Ascending aorta (tissue), 2 donors: Measurements from ENCODE around the gene LARGE1. TPM values are rescaled to one million over a fixed set of nuclear protein-coding genes. Genes with fewer than 3 reads are reported as not detected.

Experiments used
- DNase-seq, 2 donors: peaks; one replicate each; pipeline ENCODE4 v3.0.0-alpha.2; 2019; ENCODE audit warnings: low spot score in 2 of 2
- H3K27ac ChIP-seq, 2 donors: fragments of 200-600 bp; sonication (generic); one replicate each; pipeline ENCODE4 v1.5.1; 2016 to 2017; ENCODE audit warnings: mild to moderate bottlenecking in 1 of 2
- H3K27me3 ChIP-seq: fragments of 200-600 bp; sonication (generic); one replicate; pipeline ENCODE4 v1.5.1; 2017
- H3K36me3 ChIP-seq, 2 donors: fragments of 200-600 bp; sonication (generic); one replicate each; pipeline ENCODE4 v1.5.1; 2016
- H3K4me1 ChIP-seq, 2 donors: fragments of 200-600 bp; sonication (generic); one replicate each; pipeline ENCODE4 v1.5.1; 2016 to 2017; ENCODE audit warnings: mild to moderate bottlenecking in 1 of 2
- H3K4me3 ChIP-seq, 2 donors: fragments of 200-600 bp; sonication (generic); one replicate each; pipeline ENCODE4 v1.5.1; 2016 to 2017; ENCODE audit warnings: mild to moderate bottlenecking in 1 of 2
- H3K9me3 ChIP-seq, 2 donors: fragments of 200-600 bp; sonication (generic); one replicate each; pipeline ENCODE4 v1.5.1; 2016
- intact Hi-C: fragments of 100-400 bp; cut with DNase I; formaldehyde crosslinking; loops from one replicate; pipeline ENCODE4 v1.15.1; 2023
- total RNA-seq: library from RNA; depleted of rRNA; stranded (reverse); fragments of >200 nt; gene quantifications from one replicate; pipeline ENCODE4 v1.1.0, GENCODE V29; 2016
- TF ChIP-seq, protein P1 (sequence below), 3 experiments: fragments of 200-600 bp in 2 of 3; fragments of 450-650 bp in 1 of 3; sonication (generic) in 2 of 3; IDR thresholded peaks; one replicate each; pipeline ENCODE4 v1.5.1; 2016 to 2019; ENCODE audit warnings: antibody characterized with exemption in 3 of 3, mild to moderate bottlenecking in 1 of 3, moderate library complexity in 1 of 3

The LARGE1 gene
- total RNA-seq, 1 donor from 2014 or later: 40.6 TPM

DNA sequence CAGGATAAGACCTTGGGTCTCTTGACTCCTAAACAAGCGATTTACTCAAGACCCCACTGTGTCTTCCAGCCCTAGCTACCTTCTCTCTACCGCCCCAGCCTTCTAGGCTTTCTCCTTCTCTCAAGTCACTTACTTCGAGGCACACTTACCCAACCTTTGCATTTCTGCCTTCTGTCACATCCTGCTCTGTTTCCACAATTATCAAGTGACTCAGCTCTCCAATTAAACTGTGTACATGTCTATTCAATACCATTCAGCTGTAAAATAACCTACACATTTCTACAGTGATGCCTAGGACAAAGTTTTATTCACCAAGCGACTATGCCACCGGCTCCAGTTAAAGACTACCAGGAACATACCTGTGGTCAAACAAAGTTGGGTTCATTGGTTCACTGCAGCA is 69.0 kb downstream of the LARGE1 start:
- Histone ChIP-seq H3K36me3 (no peaks in the 10 kb centered on the region), H3K27ac (no peak overlapping the region), H3K27me3 (no peaks in the 10 kb centered on the region), H3K9me3 (no peaks in the 10 kb centered on the region), H3K4me3 (no peak overlapping the region), H3K4me1 (no peaks in the 10 kb centered on the region)
- intact Hi-C loops: no loop called here
- no peak for DNase-seq
- TF ChIP-seq, protein P1, sequence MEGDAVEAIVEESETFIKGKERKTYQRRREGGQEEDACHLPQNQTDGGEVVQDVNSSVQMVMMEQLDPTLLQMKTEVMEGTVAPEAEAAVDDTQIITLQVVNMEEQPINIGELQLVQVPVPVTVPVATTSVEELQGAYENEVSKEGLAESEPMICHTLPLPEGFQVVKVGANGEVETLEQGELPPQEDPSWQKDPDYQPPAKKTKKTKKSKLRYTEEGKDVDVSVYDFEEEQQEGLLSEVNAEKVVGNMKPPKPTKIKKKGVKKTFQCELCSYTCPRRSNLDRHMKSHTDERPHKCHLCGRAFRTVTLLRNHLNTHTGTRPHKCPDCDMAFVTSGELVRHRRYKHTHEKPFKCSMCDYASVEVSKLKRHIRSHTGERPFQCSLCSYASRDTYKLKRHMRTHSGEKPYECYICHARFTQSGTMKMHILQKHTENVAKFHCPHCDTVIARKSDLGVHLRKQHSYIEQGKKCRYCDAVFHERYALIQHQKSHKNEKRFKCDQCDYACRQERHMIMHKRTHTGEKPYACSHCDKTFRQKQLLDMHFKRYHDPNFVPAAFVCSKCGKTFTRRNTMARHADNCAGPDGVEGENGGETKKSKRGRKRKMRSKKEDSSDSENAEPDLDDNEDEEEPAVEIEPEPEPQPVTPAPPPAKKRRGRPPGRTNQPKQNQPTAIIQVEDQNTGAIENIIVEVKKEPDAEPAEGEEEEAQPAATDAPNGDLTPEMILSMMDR (IDR thresholded peaks at IDR 0.05): no peak

DNA sequence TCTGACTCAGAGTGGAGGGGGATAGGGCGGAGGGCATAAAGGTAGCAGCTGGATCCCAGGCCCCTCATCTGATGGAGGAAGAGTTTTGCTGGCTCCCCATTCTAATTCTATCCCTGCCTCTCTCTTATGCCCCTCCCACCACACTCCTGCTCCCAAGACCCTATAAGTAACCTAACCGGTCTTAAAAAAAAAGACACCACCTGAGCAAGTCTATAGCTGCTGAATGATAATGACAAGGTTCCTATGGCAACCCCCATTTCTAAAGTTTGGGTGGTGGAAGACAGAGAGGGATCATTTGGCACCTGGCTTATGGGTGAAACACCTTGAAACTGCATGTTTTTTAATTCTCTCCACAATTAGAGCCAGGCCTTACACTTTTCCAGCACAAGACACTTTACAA is 69.6 kb downstream of the LARGE1 start:
- H3K27ac ChIP-seq: no peak overlapping the region
- TF ChIP-seq, protein P1 (IDR thresholded peaks at IDR 0.05): no peak
- intact Hi-C loops: no loop called here

DNA sequence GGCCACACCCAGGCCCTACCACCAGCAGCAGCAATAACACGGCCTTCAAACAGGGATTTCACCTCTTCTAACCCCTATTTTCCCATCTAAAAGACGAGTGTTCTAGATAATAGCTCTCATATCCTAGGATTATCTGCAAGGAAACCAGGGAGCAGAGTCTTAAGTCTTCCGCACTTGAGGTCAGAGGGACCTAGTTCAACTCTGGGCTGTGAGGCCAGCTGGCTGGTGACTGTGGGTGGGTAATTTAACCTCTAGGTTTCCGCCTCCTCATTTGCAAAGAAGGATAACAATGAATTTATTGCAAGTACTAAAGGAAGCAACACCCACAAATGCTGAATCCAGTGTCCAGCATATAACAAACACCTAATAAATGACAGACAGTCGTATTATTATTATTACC is 70.1 kb downstream of the LARGE1 start:
- TF ChIP-seq, protein P1 (IDR thresholded peaks at IDR 0.05): no peak
- Histone ChIP-seq H3K9me3 (no peaks in the 10 kb centered on the region), H3K4me1 (no peaks in the 10 kb centered on the region), H3K27me3 (no peaks in the 10 kb centered on the region), H3K27ac (no peak overlapping the region), H3K4me3 (no peak overlapping the region), H3K36me3 (no peaks in the 10 kb centered on the region)
- DNase-seq: no peak
- intact Hi-C loops: no loop called here

More for the DNA sequence above, 69.6 kb downstream of the LARGE1 start:
- Histone ChIP-seq H3K27me3 (no peaks in the 10 kb centered on the region), H3K9me3 (no peaks in the 10 kb centered on the region), H3K4me1 (no peaks in the 10 kb centered on the region), H3K4me3 (no peak overlapping the region), H3K36me3 (no peaks in the 10 kb centered on the region)
- no peak for DNase-seq

DNA sequence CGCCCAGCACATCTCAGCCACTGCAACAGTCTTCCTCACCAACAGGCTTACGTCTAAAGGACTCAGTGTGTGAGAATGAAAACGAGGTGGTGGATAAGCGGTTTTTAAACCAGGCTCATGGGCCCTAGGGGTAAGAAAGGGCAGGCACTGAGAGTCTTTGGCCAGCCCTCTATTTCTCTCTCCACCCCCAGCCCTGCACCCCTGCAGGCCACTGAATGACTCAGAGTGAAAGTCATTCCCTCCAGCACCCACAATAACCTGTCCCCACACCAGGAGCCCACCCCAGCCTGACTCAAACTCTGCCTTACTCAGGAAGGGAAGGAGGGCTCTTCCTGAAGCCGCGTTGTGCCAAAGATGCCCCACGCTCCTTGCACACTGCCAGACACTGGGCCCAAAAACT is 72.0 kb downstream of the LARGE1 start:
- no peak for DNase-seq
- intact Hi-C loops: loop anchor here (10.0 kb wide), 1 partner anchor 123 kb away; no protein-coding TSS in a partner anchor
- peaks cover 0 to 2% of the 10 kb centered on the region in 2 donors for H3K4me1 ChIP-seq
- H3K36me3 ChIP-seq: no peaks in the 10 kb centered on the region
- no peaks in the 10 kb centered on the region for H3K9me3 ChIP-seq
- H3K4me3 ChIP-seq: no peak overlapping the region
- H3K27ac ChIP-seq: no peak overlapping the region
- TF ChIP-seq, protein P1 (IDR thresholded peaks at IDR 0.05): no peak
- no peaks in the 10 kb centered on the region for H3K27me3 ChIP-seq

DNA sequence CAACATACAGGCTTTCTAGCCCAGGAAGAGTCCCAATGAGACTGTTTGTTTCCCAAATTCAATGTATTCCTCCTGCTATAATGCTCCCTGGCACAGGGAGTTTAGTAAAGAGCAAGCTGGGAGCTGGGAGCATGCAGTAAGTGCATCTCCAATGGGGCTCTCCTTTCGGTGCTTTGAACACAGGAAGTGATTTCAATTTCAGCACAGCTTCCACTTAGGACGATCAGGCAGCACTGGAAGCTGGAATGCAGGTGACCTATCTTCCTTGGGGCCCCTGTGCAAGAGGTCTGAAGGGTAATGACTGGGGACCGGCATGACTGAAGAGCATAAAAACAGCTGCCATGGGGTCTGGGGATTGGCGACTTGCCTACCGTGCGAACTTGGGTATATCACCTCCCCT is 76.0 kb downstream of the LARGE1 start:
- no peak overlapping the region for H3K27ac ChIP-seq
- H3K27me3 ChIP-seq: no peaks in the 10 kb centered on the region
- H3K36me3 ChIP-seq: no peaks in the 10 kb centered on the region
- DNase-seq: no peak
- H3K9me3 ChIP-seq: no peaks in the 10 kb centered on the region
- peaks cover 3 to 14% of the 10 kb centered on the region in 2 donors for H3K4me1 ChIP-seq
- intact Hi-C loops: loop anchor here (10.0 kb wide), 1 partner anchor 119 kb away; no protein-coding TSS in a partner anchor
- TF ChIP-seq, protein P1 (IDR thresholded peaks at IDR 0.05): no peak
- H3K4me3 ChIP-seq: no peak overlapping the region
